GM18870 (cell line): ENCODE results near the gene DNMT3A.
"Not testable (repeated sequence)": the region's sequence is repeated elsewhere in the genome, so short reads cannot be mapped to it uniquely, and the experiment has no call there.

Experiments
- ATAC-seq: cut with Tn5 transposase; IDR thresholded peaks from one replicate; pipeline ENCODE4 v1.9.1; 2021; ENCODE audit warnings: moderate library complexity; ENCODE audit not compliant: unreplicated experiment

The DNMT3A gene

GRCh38 chr2:25215948-25216679 is 125.6 kb downstream of the DNMT3A start:
- no peak for ATAC-seq

- ATAC-seq: no peak
Measured at GRCh38 chr2:25215232-25215631, 126.5 kb downstream of the DNMT3A start.

- ATAC-seq: no peak
Measured at GRCh38 chr2:25213229-25213628, 128.5 kb downstream of the DNMT3A start.

GRCh38 chr2:25210923-25211322 is 130.8 kb downstream of the DNMT3A start:
- not testable (repeated sequence) for ATAC-seq

- ATAC-seq: no peak
Measured at GRCh38 chr2:25207078-25207545, 134.6 kb downstream of the DNMT3A start.

- no peak for ATAC-seq
Measured at GRCh38 chr2:25204190-25204838, 137.4 kb downstream of the DNMT3A start.

GRCh38 chr2:25202275-25202674 is 139.4 kb downstream of the DNMT3A start:
- no peak for ATAC-seq

- ATAC-seq: no peak
Measured at GRCh38 chr2:25201794-25202193, 139.9 kb downstream of the DNMT3A start.

GRCh38 chr2:25201265-25201664 is 140.5 kb downstream of the DNMT3A start:
- no peak for ATAC-seq

GRCh38 chr2:25198576-25198975 is 143.1 kb downstream of the DNMT3A start:
- ATAC-seq: no peak

- ATAC-seq: no peak
Measured at GRCh38 chr2:25198209-25198525, 143.6 kb downstream of the DNMT3A start.

GRCh38 chr2:25197336-25198208 is 144.2 kb downstream of the DNMT3A start:
- no peak for ATAC-seq

GRCh38 chr2:25194576-25195122 is 147.1 kb downstream of the DNMT3A start:
- no peak for ATAC-seq

- ATAC-seq: no peak
Measured at GRCh38 chr2:25190536-25190935, 151.2 kb downstream of the DNMT3A start.

GRCh38 chr2:25188405-25188804 is 153.3 kb downstream of the DNMT3A start:
- no peak for ATAC-seq

GRCh38 chr2:25187729-25188350 is 153.9 kb downstream of the DNMT3A start:
- ATAC-seq: no peak

- no peak for ATAC-seq
Measured at GRCh38 chr2:25184254-25184653, 157.5 kb downstream of the DNMT3A start.

- ATAC-seq: no peak
Measured at GRCh38 chr2:25178976-25179375, 162.7 kb downstream of the DNMT3A start.
